A549 treated with Hydrocortisone at 1 μM for 4 hours (cell line): Measurements from ENCODE around the gene FYTTD1. TPM values are rescaled to one million over a fixed set of nuclear protein-coding genes. Genes with fewer than 3 reads are reported as not detected.

Experiments used
- total RNA-seq: library from RNA; stranded (reverse); fragments of 200-300 nt; extraction: Qiagen RNA extraction; gene quantifications from 5 replicates; pipeline ENCODE4 v1.2.3, GENCODE V29; 2022

FYTTD1 gene
- total RNA-seq, result 22.6 to 34.3 TPM (median 28.5 TPM) in 5 replicates

DNA sequence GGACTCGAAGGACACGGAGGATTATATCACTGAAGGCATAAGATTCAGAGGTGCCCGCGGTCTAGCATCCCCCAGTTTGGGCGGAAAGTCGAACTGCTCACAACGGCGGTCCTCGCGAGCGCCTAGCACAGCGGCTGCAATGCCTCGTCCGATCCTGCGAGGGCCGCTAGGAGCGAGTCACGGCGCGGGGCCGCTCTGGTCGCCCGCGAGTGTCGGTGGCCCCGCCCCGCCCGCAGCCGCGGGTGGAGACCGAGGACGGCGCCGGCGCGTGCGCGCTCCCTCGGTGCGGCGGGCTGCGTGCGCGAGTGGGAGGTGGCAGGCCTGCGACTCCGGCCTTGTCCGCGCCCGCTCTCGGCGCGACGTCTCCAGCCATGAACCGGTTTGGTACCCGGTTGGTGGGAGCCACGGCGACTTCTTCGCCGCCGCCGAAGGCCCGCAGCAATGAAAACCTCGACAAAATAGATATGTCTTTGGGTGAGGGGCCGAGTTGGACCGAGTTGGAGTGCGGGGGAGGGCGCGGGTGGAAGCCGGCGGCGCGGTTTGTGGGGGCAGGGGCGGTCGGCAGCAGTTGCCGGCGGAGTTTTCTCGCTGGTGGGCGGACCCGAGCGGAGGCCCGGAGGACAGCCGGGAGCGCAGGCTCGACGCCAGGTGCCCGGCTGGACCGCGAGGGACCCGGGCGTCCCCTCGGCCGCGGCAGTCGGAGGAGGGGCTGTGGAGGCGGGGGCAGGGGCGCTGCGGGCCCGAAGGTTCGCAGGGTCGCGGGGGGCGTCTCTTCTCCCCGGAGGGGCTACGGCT lies at the start of gene FYTTD1:
FYTTD1 (plus strand) TSS at position 283 of the 795 bp plus-strand sequence; CDS start at position 372, 89 bp downstream.

DNA sequence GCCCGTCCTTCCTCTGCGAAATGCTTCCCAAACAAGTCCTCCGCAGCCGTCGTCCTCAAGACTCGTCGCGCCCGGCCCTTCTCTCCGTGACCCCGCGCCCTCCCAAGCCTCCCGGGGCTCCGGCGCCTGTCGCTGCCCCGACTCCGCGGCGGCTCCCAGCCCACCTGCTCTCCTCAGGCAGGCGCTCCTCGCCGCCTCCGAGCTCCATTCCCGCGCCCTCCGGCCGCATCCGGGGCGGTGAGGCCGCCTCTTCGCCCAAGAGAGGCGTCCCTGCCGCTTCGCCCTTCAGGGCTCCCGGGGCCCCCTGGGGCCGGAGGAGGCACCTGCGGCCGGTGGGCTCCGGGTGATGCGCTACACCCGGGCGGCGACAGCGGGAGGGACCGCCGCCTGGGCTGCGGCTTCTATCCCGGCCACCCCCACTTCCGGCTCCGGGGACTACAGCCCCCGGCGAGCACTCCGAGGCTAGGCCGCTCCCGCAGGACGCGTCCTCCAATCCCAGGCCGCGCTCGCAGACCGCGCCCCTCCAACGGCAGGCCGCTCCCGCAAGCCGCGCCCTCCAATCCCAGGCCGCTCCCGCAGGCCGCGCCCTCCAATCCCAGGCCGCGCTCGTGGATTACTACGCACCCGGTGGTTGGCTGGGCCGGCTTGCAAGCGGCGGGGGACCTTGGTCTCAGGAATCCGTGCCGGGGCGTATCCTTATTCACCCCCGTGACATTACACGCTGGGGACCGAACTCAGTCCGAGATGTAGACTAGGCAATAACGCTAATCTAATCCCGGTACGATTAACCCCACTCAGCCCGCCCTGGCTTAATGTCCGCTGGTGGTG lies 13.0 kb upstream of the FYTTD1 start, which contains the start of gene RUBCN:
RUBCN (minus strand) TSS at position 414 of the 828 bp plus-strand sequence; CDS start at position 229, 185 bp downstream.

DNA sequence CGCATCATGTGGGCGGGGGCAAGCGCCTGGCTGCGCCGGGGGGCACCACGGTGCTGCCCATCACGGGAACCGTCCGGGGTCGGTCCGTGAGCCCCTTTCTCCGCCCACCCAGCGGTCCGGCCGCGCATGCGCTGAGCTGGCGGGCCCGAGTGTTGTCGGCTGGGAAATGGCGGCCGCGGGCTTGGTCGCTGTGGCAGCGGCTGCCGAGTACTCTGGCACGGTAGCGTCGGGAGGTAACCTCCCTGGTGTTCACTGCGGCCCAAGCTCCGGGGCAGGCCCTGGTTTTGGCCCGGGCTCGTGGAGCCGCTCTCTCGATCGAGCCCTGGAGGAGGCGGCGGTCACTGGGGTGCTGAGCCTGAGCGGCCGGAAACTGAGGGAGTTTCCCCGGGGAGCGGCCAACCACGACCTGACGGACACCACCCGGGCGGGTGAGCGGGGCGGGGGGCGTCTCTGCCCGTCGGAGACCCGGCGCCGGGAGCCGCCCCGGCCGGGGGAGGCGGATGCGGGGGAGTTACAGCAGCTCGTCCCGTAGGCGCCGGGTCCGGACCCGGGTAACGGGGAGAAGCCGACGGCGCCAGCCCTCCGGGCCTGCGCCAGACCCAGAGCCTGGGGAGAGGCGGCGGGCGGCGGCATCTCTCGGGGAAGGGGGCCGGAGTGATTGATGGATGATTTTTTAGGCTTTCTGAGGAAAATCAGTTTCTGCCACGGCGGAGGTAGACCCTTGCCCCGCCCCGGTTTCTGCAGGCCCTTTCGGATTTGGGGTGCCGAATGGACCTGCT lies 41.6 kb downstream of the FYTTD1 start, which contains the start of gene LRCH3:
LRCH3 (plus strand) TSS at position 142 of the 779 bp plus-strand sequence; CDS start at position 167, 25 bp downstream.

Other genes with a start within 250 kb of the FYTTD1 start
- 2.6 to 4.4 TPM (median 3.5 TPM) in 5 replicates for gene BDH1, start 193.9 kb upstream of the FYTTD1 start, total RNA-seq
- gene RUBCN, start 13.0 kb upstream of the FYTTD1 start, total RNA-seq, result 7.5 to 9.8 TPM (median 9.0 TPM) in 5 replicates
- gene LRCH3, start 41.4 kb downstream of the FYTTD1 start, total RNA-seq, result 11.3 to 22.0 TPM (median 12.4 TPM) in 5 replicates
- gene RPL35A, start 200.3 kb downstream of the FYTTD1 start, total RNA-seq, result 845 to 1,235 TPM (median 1,105 TPM) in 5 replicates
- 1.9 to 2.6 TPM (median 2.2 TPM) in 5 replicates for gene LMLN, start 210.3 kb downstream of the FYTTD1 start, total RNA-seq